GM12891 (cell line): Measurements from ENCODE around the gene SNX9.
A peak's percentile ranks its signal among the peaks of the same experiment; 100 is the strongest.

Source experiments
- POLR2A ChIP-seq: IDR thresholded peaks from 2 replicates; pipeline ENCODE4 v1.6.1; 2011; ENCODE audit warnings: low read depth, low read length, control low read depth
- POLR2AphosphoS5 ChIP-seq: IDR thresholded peaks from 2 replicates; pipeline ENCODE4 v1.6.1; 2011; ENCODE audit warnings: low read depth, low read length, control low read depth
- SPI1 ChIP-seq: IDR thresholded peaks from 2 replicates; pipeline ENCODE4 v1.6.1; 2011; ENCODE audit warnings: low read depth, low read length, control low read depth
- TAF1 ChIP-seq: IDR thresholded peaks from 2 replicates; pipeline ENCODE4 v1.6.1; 2011; ENCODE audit warnings: low read depth, low read length, control low read depth

- TF ChIP-seq POLR2AphosphoS5 = no peak
- no peak for TF ChIP-seq POLR2A
- TF ChIP-seq SPI1 = 0 out of 2 replicates have a peak, but pooled peaks have one; percentile 37
- no peak for TF ChIP-seq TAF1
Measured at GRCh38 chr6:157980288-157981131, 157.5 kb downstream of the SNX9 start.
